Hepatocyte (in vitro differentiated cells): ENCODE data around the gene ITGB2.

Experiments
- EZH2 ChIP-seq: fragments of 200-600 bp; sonication (generic); IDR thresholded peaks from 2 replicates; pipeline ENCODE4 v1.6.1; 2016; ENCODE audit warnings: antibody characterized with exemption, mild to moderate bottlenecking, borderline replicate concordance
- TF ChIP-seq, protein P1 (sequence below): fragments of 200-600 bp; sonication (generic); IDR thresholded peaks from 2 replicates; pipeline ENCODE4 v1.5.1; 2016; ENCODE audit warnings: antibody characterized with exemption, mild to moderate bottlenecking; ENCODE audit not compliant: poor library complexity

DNA sequence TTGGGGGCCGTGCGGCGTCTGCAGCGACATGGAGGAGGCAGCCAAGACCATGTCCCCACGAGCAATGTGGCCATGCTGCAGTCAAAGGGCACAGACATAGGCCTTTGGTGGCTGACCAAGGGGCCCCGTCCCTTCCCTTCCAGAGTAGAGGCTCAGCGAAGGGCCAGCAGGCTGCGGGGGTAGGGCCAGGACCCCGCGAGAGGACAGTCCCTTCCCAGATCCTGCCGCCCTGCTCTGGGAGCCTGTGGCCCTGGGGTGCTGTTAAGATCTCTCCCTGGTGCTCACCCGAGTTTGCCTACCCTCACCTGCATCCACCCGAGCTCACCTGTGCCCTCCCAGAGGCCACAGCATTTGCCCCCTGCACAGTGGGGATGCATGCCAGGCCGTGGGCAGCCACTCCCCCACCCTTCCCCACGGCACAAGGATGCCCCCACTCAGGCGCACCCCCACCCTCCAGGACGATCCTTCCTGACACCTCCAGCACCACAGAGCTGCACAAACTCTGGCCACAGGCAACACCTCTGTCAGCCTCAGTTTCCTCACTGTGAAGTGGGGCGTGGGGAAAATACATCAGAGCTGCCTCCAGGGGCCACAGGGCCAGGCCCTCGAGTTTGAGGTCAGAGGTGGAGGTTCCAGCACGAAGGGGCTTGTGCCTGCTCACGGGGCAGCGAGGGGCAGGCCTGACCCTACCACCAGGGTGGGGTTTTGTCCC lies 15.5 kb downstream of the ITGB2 start:
- TF ChIP-seq, protein P1, sequence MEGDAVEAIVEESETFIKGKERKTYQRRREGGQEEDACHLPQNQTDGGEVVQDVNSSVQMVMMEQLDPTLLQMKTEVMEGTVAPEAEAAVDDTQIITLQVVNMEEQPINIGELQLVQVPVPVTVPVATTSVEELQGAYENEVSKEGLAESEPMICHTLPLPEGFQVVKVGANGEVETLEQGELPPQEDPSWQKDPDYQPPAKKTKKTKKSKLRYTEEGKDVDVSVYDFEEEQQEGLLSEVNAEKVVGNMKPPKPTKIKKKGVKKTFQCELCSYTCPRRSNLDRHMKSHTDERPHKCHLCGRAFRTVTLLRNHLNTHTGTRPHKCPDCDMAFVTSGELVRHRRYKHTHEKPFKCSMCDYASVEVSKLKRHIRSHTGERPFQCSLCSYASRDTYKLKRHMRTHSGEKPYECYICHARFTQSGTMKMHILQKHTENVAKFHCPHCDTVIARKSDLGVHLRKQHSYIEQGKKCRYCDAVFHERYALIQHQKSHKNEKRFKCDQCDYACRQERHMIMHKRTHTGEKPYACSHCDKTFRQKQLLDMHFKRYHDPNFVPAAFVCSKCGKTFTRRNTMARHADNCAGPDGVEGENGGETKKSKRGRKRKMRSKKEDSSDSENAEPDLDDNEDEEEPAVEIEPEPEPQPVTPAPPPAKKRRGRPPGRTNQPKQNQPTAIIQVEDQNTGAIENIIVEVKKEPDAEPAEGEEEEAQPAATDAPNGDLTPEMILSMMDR: no peak
- no peak for TF ChIP-seq EZH2
